ENCODE measurements around the gene ZBTB7C. TPM values are rescaled to one million over a fixed set of nuclear protein-coding genes. Genes with fewer than 3 reads are reported as not detected.

Gene ZBTB7C
- total RNA-seq, 2 experiments from 2014 or later, result not detected

DNA sequence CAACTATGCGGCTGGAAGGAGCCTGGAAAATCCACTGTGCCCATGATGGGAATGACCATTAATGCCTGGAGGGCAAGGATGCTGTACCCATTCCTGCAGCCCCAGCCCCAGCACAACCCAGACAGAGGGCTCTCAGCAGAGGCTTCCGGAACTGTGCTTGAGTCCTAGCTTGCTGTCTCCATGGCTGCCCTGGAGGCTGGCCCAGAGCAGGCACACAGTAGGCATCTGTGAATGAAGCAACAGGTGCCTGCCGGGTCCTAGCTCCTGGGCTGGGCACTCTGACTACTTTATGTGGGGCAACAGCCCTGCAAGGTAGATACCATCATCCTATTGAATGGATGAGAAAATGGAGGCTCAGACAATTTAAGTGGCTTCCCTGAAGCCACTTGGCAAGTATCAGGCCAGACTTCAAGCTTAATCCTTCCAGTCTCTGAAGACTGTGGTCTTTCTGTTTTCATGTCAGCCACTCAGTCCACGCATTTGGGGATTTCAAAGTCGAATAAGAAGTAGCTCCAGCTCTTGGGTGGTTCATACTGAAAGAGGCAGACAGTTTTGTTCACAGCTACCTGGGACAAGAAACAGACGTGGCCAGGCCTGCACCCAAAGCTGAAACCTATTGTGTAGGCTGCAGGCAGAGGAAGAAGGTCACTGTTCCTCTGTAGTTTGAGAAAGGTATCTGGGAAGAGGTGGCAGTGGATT lies 237.5 kb downstream of the ZBTB7C start:
- Mint-ChIP-seq H3K4me1 (ENCODE audit: low read depth) (peaks cover 4% of the 10 kb centered on the region), H3K27me3 (peaks cover 7% of the 10 kb centered on the region), H3K4me3 (no peak overlapping the region), H3K9me3 (no peaks in the 10 kb centered on the region), H3K27ac (no peak overlapping the region), H3K36me3 (ENCODE audit: low read depth) (no peaks in the 10 kb centered on the region)
- ChIA-PET CTCF (no interaction called here), POLR2A (no interaction called here)
- intact Hi-C loops (cut with micrococcal nuclease), result no loop called here
- DNase-seq, result no peak
- ATAC-seq, result no peak
- TF ChIP-seq, protein P1, sequence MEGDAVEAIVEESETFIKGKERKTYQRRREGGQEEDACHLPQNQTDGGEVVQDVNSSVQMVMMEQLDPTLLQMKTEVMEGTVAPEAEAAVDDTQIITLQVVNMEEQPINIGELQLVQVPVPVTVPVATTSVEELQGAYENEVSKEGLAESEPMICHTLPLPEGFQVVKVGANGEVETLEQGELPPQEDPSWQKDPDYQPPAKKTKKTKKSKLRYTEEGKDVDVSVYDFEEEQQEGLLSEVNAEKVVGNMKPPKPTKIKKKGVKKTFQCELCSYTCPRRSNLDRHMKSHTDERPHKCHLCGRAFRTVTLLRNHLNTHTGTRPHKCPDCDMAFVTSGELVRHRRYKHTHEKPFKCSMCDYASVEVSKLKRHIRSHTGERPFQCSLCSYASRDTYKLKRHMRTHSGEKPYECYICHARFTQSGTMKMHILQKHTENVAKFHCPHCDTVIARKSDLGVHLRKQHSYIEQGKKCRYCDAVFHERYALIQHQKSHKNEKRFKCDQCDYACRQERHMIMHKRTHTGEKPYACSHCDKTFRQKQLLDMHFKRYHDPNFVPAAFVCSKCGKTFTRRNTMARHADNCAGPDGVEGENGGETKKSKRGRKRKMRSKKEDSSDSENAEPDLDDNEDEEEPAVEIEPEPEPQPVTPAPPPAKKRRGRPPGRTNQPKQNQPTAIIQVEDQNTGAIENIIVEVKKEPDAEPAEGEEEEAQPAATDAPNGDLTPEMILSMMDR (IDR thresholded peaks at IDR 0.05), result no peak

GRCh38 chr18:48170651-48171050 lies 238.5 kb downstream of the ZBTB7C start:
- DNase-seq, result no peak
- intact Hi-C loops (cut with micrococcal nuclease), result no loop called here
- Mint-ChIP-seq H3K27me3 (peaks cover 7% of the 10 kb centered on the region), H3K4me3 (no peak overlapping the region), H3K9me3 (no peaks in the 10 kb centered on the region), H3K36me3 (ENCODE audit: low read depth) (no peaks in the 10 kb centered on the region), H3K4me1 (ENCODE audit: low read depth) (peaks cover 4% of the 10 kb centered on the region), H3K27ac (no peak overlapping the region)
- ATAC-seq, result no peak
- TF ChIP-seq, protein P1 (IDR thresholded peaks at IDR 0.05), result no peak
- CTCF ChIA-PET, result no interaction called here
- POLR2A ChIA-PET, result no interaction called here

DNA sequence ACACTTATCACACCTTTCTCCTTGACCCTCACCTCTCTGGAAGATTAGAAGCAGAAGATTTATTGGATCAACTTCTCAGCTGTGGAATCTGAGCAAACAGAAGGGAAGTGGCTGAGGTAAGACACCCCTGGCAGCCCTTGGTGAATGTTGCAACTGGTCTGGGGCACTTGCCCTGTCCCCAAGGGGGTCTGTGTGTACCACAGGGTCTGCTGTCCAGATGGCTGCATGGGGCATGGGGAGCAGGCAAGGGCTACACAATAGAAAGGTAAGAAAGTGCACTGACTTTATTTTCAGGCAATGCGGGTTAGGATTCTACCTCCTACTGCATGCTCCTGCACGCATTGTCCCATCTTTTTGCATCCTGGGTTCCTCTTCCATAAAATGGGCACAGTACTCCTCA lies 240.3 kb downstream of the ZBTB7C start:
- Mint-ChIP-seq H3K4me3 (no peak overlapping the region), H3K36me3 (ENCODE audit: low read depth) (no peaks in the 10 kb centered on the region), H3K9me3 (no peaks in the 10 kb centered on the region), H3K27ac (no peak overlapping the region), H3K27me3 (peaks cover 12% of the 10 kb centered on the region), H3K4me1 (ENCODE audit: low read depth) (peaks cover 4% of the 10 kb centered on the region)
- DNase-seq (no peak), ATAC-seq (no peak)
- intact Hi-C loops (cut with micrococcal nuclease), result no loop called here
- TF ChIP-seq, protein P1 (IDR thresholded peaks at IDR 0.05), result no peak
- ChIA-PET CTCF (no interaction called here), POLR2A (no interaction called here)

DNA sequence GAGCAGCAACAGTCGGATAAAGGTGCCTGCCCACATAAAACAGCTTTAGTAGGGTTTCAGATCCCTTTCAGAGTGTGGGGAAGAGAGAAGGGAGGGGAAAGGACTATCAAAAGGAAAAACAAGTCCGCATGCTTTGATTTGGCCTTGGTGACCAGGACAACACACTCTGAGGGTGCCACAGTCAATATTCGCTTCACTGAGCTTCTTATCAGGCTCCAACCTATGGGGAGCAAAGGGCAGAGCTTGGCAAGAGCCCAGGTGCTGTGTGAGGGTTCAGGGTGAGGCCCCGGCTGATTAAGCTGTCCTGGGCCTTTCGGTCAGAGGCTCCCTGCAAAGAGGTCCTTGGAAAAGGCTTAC lies 241.3 kb downstream of the ZBTB7C start:
- ATAC-seq, result no peak
- ChIA-PET CTCF (no interaction called here), POLR2A (no interaction called here)
- Mint-ChIP-seq H3K27ac (no peak overlapping the region), H3K4me1 (ENCODE audit: low read depth) (peaks cover 4% of the 10 kb centered on the region), H3K27me3 (peaks cover 12% of the 10 kb centered on the region), H3K36me3 (ENCODE audit: low read depth) (no peaks in the 10 kb centered on the region), H3K9me3 (no peaks in the 10 kb centered on the region), H3K4me3 (no peak overlapping the region)
- DNase-seq, result no peak
- TF ChIP-seq, protein P1 (IDR thresholded peaks at IDR 0.05), result no peak
- intact Hi-C loops (cut with micrococcal nuclease), result no loop called here

DNA sequence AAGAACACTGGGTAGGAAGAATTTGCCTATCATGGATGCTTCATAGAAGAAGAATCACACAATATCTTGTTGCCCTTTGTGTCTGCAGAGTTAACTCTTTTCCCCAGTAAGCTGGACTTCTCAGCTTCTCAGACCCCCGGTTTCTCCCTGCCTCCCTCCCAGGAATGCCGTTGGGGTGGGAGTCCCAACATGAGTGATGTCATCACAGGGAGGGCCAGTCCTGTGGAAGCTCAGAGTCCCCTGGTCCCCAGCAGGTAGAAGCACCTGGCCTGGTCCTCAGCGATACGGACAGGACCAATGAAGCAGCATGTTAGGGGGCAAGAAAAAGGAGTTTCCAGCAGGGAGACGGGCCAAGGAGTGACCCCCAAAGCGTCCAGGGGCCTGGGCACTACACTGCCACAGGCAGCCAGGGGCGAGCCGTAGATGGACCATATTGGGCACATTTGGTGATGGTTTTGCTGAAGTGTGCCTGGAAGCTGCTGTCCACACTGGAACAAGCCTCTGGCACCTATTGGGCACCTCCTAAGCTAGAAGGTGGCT lies 242.8 kb downstream of the ZBTB7C start:
- Mint-ChIP-seq H3K4me1 (ENCODE audit: low read depth) (peaks cover 4% of the 10 kb centered on the region), H3K27me3 (peaks cover 15% of the 10 kb centered on the region), H3K4me3 (no peak overlapping the region), H3K27ac (no peak overlapping the region), H3K36me3 (ENCODE audit: low read depth) (no peaks in the 10 kb centered on the region), H3K9me3 (no peaks in the 10 kb centered on the region)
- no peak for ATAC-seq
- ChIA-PET CTCF (interaction anchor here (1.1 kb wide), 1 partner anchor 12 kb away, joined by 4 read pairs; no protein-coding TSS in a partner anchor), POLR2A (interaction anchor here (0.5 kb wide), 1 partner anchor 1951 kb away, joined by 3 read pairs; no protein-coding TSS in a partner anchor)
- TF ChIP-seq, protein P1 (IDR thresholded peaks at IDR 0.05), result no peak
- intact Hi-C loops (cut with micrococcal nuclease), result no loop called here
- DNase-seq, result no peak

Measured in activated CD8-positive, alpha-beta T cell treated with anti-CD3 and anti-CD28 coated beads for 36 hours (primary cell).